Measurements from ENCODE around the gene SLC6A4. TPM values are rescaled to one million over a fixed set of nuclear protein-coding genes. Genes with fewer than 3 reads are reported as not detected.

The SLC6A4 gene
- polyA plus RNA-seq, 1 donor (not counting 4 experiments of a cell fraction or from before 2014, with no cell fraction given) = not detected

DNA sequence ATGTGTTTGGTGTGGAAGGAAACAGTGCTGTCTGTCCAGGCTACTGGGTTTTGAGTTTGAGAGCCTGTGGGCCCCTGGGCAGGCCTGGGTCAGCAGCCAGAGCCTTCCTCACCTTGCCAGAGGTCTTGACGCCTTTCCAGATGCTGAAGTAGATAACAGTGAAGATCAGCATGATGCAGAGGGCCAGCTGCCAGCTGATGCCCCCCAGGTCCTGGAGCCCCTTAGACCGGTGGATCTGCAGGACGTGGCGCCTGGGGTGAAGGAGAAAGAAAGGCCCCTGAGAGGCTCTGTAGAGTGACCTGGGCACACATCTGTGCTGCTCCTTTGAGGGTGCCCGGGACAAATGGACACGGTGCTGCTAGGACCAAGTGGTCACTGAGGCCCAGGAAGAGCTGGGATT is 18.4 kb downstream of the SLC6A4 start:
- no peaks in the 10 kb centered on the region for H3K36me3 ChIP-seq (ENCODE audit: control insufficient read depth in 2 of 2, extremely low read depth in 1 of 2, insufficient read depth in 2 of 2, low read length in 2 of 2)
- no peak overlapping the region for H2AFZ ChIP-seq (ENCODE audit: control insufficient read depth, low read length)
- dilution Hi-C loops (cut with MboI; ENCODE audit: extremely low pct_ligation_motif_present, low sequenced_read_pairs) = no loop called here
- DNase-seq (ENCODE audit: low read depth, low spot score) = no peak
- no peaks in the 10 kb centered on the region for H3K9me1 ChIP-seq (ENCODE audit: control insufficient read depth, extremely low read depth, insufficient read depth, low read length)
- no peaks in the 10 kb centered on the region for H4K20me1 ChIP-seq (ENCODE audit: control insufficient read depth, extremely low read depth, insufficient read depth, low read length)
- no peak overlapping the region for H3K4me2 ChIP-seq (ENCODE audit: control insufficient read depth, extremely low read depth, insufficient read depth, low read depth, low read length)
- H3K79me2 ChIP-seq (ENCODE audit: control insufficient read depth, insufficient read depth, low read length) = no peaks in the 10 kb centered on the region
- no peaks in the 10 kb centered on the region for H3K4me1 ChIP-seq (ENCODE audit: control insufficient read depth, extremely low read depth, insufficient read depth, low read length)
- no peak overlapping the region for H3K27ac ChIP-seq (ENCODE audit: control insufficient read depth, insufficient read depth, low read length)
- no peaks in the 10 kb centered on the region for H3K9me3 ChIP-seq (ENCODE audit: control insufficient read depth, low read depth, low read length)
- no peak for FAIRE-seq
- no peak overlapping the region for H3K9ac ChIP-seq (ENCODE audit: control insufficient read depth, extremely low read depth, insufficient read depth, low read length)
- peaks cover 41% of the 10 kb centered on the region for H3K27me3 ChIP-seq (ENCODE audit: control insufficient read depth, extremely low read depth, insufficient read depth, low read length)
- TF ChIP-seq, protein P1, sequence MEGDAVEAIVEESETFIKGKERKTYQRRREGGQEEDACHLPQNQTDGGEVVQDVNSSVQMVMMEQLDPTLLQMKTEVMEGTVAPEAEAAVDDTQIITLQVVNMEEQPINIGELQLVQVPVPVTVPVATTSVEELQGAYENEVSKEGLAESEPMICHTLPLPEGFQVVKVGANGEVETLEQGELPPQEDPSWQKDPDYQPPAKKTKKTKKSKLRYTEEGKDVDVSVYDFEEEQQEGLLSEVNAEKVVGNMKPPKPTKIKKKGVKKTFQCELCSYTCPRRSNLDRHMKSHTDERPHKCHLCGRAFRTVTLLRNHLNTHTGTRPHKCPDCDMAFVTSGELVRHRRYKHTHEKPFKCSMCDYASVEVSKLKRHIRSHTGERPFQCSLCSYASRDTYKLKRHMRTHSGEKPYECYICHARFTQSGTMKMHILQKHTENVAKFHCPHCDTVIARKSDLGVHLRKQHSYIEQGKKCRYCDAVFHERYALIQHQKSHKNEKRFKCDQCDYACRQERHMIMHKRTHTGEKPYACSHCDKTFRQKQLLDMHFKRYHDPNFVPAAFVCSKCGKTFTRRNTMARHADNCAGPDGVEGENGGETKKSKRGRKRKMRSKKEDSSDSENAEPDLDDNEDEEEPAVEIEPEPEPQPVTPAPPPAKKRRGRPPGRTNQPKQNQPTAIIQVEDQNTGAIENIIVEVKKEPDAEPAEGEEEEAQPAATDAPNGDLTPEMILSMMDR (optimal IDR thresholded peaks at IDR 0.05 in 1 of 3, IDR thresholded peaks at IDR 0.05 in 1 of 3, conservative IDR thresholded peaks at IDR 0.05 in 1 of 3; ENCODE audit: extremely low read depth in 1 of 3, insufficient read depth in 2 of 3, low read length in 3 of 3) = no peak
- TF ChIP-seq EZH2 (IDR thresholded peaks at IDR 0.05; ENCODE audit: low read length) = no peak
- no peak overlapping the region for H3K4me3 ChIP-seq (ENCODE audit: control insufficient read depth in 2 of 3, extremely low read depth in 1 of 3, insufficient read depth in 2 of 3, low read depth in 1 of 3, low read length in 3 of 3)

- Histone ChIP-seq H3K27me3 (ENCODE audit: control insufficient read depth, extremely low read depth, insufficient read depth, low read length) (peaks cover 32% of the 10 kb centered on the region), H3K27ac (ENCODE audit: control insufficient read depth, insufficient read depth, low read length) (no peak overlapping the region), H3K9ac (ENCODE audit: control insufficient read depth, extremely low read depth, insufficient read depth, low read length) (no peak overlapping the region), H3K9me3 (ENCODE audit: control insufficient read depth, low read depth, low read length) (no peaks in the 10 kb centered on the region), H3K4me1 (ENCODE audit: control insufficient read depth, extremely low read depth, insufficient read depth, low read length) (no peaks in the 10 kb centered on the region), H3K9me1 (ENCODE audit: control insufficient read depth, extremely low read depth, insufficient read depth, low read length) (no peaks in the 10 kb centered on the region), H3K4me3 (ENCODE audit: control insufficient read depth in 2 of 3, extremely low read depth in 1 of 3, insufficient read depth in 2 of 3, low read depth in 1 of 3, low read length in 3 of 3) (no peak overlapping the region), H3K4me2 (ENCODE audit: control insufficient read depth, extremely low read depth, insufficient read depth, low read depth, low read length) (no peak overlapping the region), H3K79me2 (ENCODE audit: control insufficient read depth, insufficient read depth, low read length) (no peaks in the 10 kb centered on the region), H4K20me1 (ENCODE audit: control insufficient read depth, extremely low read depth, insufficient read depth, low read length) (no peaks in the 10 kb centered on the region), H3K36me3 (ENCODE audit: control insufficient read depth in 2 of 2, extremely low read depth in 1 of 2, insufficient read depth in 2 of 2, low read length in 2 of 2) (no peaks in the 10 kb centered on the region), H2AFZ (ENCODE audit: control insufficient read depth, low read length) (no peak overlapping the region)
- TF ChIP-seq EZH2 (IDR thresholded peaks at IDR 0.05; ENCODE audit: low read length) = no peak
- TF ChIP-seq, protein P1 (optimal IDR thresholded peaks at IDR 0.05 in 1 of 3, IDR thresholded peaks at IDR 0.05 in 1 of 3, conservative IDR thresholded peaks at IDR 0.05 in 1 of 3; ENCODE audit: extremely low read depth in 1 of 3, insufficient read depth in 2 of 3, low read length in 3 of 3) = no peak
- dilution Hi-C loops (cut with MboI; ENCODE audit: extremely low pct_ligation_motif_present, low sequenced_read_pairs) = no loop called here
- DNase-seq (ENCODE audit: low read depth, low spot score) (no peak), FAIRE-seq (no peak)
These were observed 22.7 kb downstream of the SLC6A4 start for GRCh38 chr17:30212750-30213149.

All from keratinocyte (primary cell).